GM12873 (cell line): ENCODE results near the gene COL5A2.

Experiments
- CTCF ChIP-seq: IDR thresholded peaks from 2 replicates; pipeline ENCODE4 v1.5.1; 2012; ENCODE audit warnings: low read depth, mild to moderate bottlenecking, moderate library complexity, low read length, control low read depth; ENCODE audit not compliant: insufficient read depth; ENCODE audit errors: missing control alignments

COL5A2 gene

GRCh38 chr2:189159273-189159672, 20.3 kb downstream of the COL5A2 start:
- no peak for TF ChIP-seq CTCF

GRCh38 chr2:189157939-189158338, 21.6 kb downstream of the COL5A2 start:
- no peak for TF ChIP-seq CTCF

GRCh38 chr2:189157456-189157855, 22.1 kb downstream of the COL5A2 start:
- no peak for TF ChIP-seq CTCF

GRCh38 chr2:189155795-189156194, 23.8 kb downstream of the COL5A2 start:
- no peak for TF ChIP-seq CTCF

GRCh38 chr2:189153619-189154018, 25.9 kb downstream of the COL5A2 start:
- no peak for TF ChIP-seq CTCF

- no peak for TF ChIP-seq CTCF
Observed at GRCh38 chr2:189152483-189152882, 27.1 kb downstream of the COL5A2 start.

GRCh38 chr2:189151906-189152305, 27.7 kb downstream of the COL5A2 start:
- TF ChIP-seq CTCF = no peak

GRCh38 chr2:189150033-189150432, 29.5 kb downstream of the COL5A2 start:
- TF ChIP-seq CTCF = no peak
